Measurements from ENCODE around the gene KRT38.

DNA sequence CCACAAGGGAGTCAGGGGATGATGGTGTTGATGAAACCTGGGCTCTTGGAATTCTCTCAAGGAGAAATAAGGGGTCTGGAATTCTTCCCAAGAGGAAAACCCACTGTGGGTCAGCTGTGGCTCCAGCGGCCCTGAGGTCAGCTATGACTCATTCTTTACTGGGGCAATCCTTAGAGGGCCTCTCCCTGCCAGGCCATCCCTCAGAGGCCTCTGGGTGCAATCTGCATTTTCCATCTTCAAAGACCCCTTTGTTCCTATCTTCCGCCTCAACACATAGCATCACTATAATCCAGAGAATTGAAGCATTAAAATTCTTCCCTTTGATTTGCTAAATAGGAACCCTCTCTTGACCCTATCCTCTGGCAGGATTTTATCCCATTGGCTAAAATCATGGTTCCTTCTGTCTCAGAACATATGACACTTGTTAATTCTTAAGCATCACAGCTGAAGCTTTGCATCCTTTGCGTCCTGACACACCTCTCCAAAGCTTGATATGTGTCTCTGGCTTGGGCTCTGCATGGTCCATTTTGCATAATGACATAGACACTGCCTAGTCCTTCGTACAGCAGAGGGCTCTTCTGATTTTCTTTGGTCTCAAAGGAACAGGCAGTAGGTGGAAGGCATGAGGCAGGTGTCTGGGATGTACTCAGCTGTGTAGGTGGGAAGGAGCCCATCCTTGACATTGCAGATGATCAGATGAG lies 12.0 kb downstream of the KRT38 start:
- TF ChIP-seq EZH2 (IDR thresholded peaks at IDR 0.05; ENCODE audit: borderline replicate concordance, low read depth, low read length, severe bottlenecking) (no peak), CTCF (IDR thresholded peaks at IDR 0.05; ENCODE audit: borderline replicate concordance, extremely low read depth, low read length, poor library complexity, severe bottlenecking) (no peak)

All from DND-41 (cell line).